Tibial nerve (tissue), 4 donors: Measurements from ENCODE around the gene NASP. TPM values are rescaled to one million over a fixed set of nuclear protein-coding genes. Genes with fewer than 3 reads are reported as not detected.

ENCODE experiments used
- DNase-seq, 2 donors: peaks; one replicate each; pipeline ENCODE4 v3.0.0-alpha.2; 2019; ENCODE audit warnings: low spot score in 2 of 2
- H3K27ac ChIP-seq, 4 donors: fragments of 200-600 bp; sonication (generic) in 3 of 4; one replicate each; pipeline ENCODE4 v1.5.1; 2017 to 2019; ENCODE audit warnings: mild to moderate bottlenecking in 1 of 4
- H3K27me3 ChIP-seq, 2 donors: fragments of 200-600 bp; sonication (generic) in 1 of 2; one replicate each; pipeline versions ENCODE4 v1.5.1 to v1.6.0; 2017 to 2019
- H3K36me3 ChIP-seq, 3 donors: fragments of 200-600 bp; sonication (generic); one replicate each; pipeline ENCODE4 v1.5.1; 2018 to 2019
- H3K4me1 ChIP-seq, 4 donors: fragments of 200-600 bp; sonication (generic) in 3 of 4; one replicate each; pipeline ENCODE4 v1.5.1; 2017 to 2019
- H3K4me3 ChIP-seq, 4 donors: fragments of 200-600 bp; sonication (generic) in 3 of 4; one replicate each; pipeline ENCODE4 v1.5.1; 2017 to 2019; ENCODE audit warnings: mild to moderate bottlenecking in 1 of 4, moderate library complexity in 1 of 4
- H3K9me3 ChIP-seq, 4 donors: fragments of 200-600 bp; sonication (generic) in 3 of 4; one replicate each; pipeline ENCODE4 v1.5.1; 2017 to 2019
- EP300 ChIP-seq, 2 donors: sonication (generic); formaldehyde crosslinking; IDR thresholded peaks; one replicate each; pipeline ENCODE4 v1.6.1; 2017; ENCODE audit warnings: antibody characterized with exemption in 2 of 2, mild to moderate bottlenecking in 1 of 2
- POLR2A ChIP-seq, 2 donors: fragments of 450-650 bp; IDR thresholded peaks; one replicate each; pipeline ENCODE4 v1.6.1; 2017; ENCODE audit warnings: antibody characterized with exemption in 2 of 2, mild to moderate bottlenecking in 2 of 2, moderate library complexity in 2 of 2
- WGBS, 2 donors: methylation state at CpG; one replicate each; pipeline ENCODE4 v1.1.5; 2018; 5-methylcytosine and 5-hydroxymethylcytosine counted together
- total RNA-seq, 4 donors: library from RNA; depleted of rRNA; stranded (reverse); fragments of >200 nt; gene quantifications; one replicate each; pipeline ENCODE4 v1.1.0, GENCODE V29; 2016
- TF ChIP-seq, protein P1 (sequence below), 5 experiments: fragments of 200-600 bp in 3 of 5; fragments of 450-650 bp in 2 of 5; sonication (generic) in 3 of 5; IDR thresholded peaks; one replicate each; pipeline ENCODE4 v1.5.1; 2016 to 2019; ENCODE audit warnings: antibody characterized with exemption in 5 of 5, mild to moderate bottlenecking in 3 of 5, moderate library complexity in 2 of 5

The NASP gene
- total RNA-seq, 4 donors from 2014 or later, result 71.2 to 105 (median 80.6) TPM

DNA sequence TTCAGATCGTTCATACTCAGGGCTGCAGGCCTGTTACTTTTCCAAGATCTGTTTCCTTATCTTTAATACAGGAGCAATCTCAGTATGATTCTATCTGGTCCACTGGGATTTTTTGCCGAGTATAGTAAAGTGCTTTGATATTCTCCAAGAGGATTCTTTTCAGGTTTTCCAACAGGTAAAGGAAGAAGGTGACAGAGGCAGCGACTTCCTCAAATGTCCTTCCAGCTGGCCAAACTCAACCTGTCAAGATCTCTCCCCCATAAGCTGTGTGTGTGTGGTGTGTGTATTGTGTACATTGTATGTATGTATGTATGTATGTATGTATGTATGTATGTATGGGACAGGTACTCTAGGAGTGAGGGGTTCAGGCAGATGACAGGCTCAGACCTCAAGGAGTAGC is 32.2 kb upstream of the NASP start:
- peaks cover 0 to 22% (median 0%) of the 10 kb centered on the region in 3 donors for H3K36me3 ChIP-seq
- 16 to 21% methylated on average over 3 of the region's 3 CpGs for WGBS, 2 donors

DNA sequence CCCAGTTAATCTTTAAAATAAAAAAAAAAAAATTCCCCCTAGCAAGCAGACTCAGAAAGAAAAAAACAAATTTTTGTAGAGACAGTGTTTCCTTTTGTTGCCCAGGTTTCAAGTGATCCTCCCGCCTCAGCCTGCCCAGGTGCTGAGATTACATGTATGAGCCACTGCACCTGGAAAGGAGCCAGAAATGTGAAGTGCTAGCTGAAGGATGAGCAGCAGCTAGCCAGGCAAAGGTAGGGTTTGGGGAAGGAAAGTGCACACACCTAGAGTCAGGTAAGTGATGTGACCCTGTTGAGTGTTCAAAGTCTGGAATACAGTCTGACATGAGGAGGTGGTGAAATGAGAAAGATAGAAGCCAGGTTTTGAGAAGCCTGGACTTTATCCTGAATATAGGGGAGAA is 31.5 kb upstream of the NASP start:
- DNase-seq, result no peak
- Histone ChIP-seq H3K4me3 (no peak overlapping the region), H3K36me3 (peaks cover 0 to 22% (median 0%) of the 10 kb centered on the region in 3 donors), H3K4me1 (peaks cover 0 to 20% (median 10%) of the 10 kb centered on the region in 4 donors), H3K27me3 (no peaks in the 10 kb centered on the region), H3K9me3 (no peaks in the 10 kb centered on the region), H3K27ac (peak overlapping the region in 1 of 4 donors; percentile 98)
- no peak for TF ChIP-seq EP300 (IDR thresholded peaks at IDR 0.05)
- TF ChIP-seq POLR2A (IDR thresholded peaks at IDR 0.05), result no peak
- TF ChIP-seq, protein P1, sequence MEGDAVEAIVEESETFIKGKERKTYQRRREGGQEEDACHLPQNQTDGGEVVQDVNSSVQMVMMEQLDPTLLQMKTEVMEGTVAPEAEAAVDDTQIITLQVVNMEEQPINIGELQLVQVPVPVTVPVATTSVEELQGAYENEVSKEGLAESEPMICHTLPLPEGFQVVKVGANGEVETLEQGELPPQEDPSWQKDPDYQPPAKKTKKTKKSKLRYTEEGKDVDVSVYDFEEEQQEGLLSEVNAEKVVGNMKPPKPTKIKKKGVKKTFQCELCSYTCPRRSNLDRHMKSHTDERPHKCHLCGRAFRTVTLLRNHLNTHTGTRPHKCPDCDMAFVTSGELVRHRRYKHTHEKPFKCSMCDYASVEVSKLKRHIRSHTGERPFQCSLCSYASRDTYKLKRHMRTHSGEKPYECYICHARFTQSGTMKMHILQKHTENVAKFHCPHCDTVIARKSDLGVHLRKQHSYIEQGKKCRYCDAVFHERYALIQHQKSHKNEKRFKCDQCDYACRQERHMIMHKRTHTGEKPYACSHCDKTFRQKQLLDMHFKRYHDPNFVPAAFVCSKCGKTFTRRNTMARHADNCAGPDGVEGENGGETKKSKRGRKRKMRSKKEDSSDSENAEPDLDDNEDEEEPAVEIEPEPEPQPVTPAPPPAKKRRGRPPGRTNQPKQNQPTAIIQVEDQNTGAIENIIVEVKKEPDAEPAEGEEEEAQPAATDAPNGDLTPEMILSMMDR (IDR thresholded peaks at IDR 0.05), result no peak
- 88 to 93% methylated on average over 1 of the region's 1 CpG for WGBS, 2 donors

More for the DNA sequence above, 32.2 kb upstream of the NASP start:
- peak overlapping the region; percentile 49 to 85 (median 60) for H3K4me3 ChIP-seq
- H3K27ac ChIP-seq, result peak overlapping the region in 3 of 4 donors; percentile 85 to 98 (median 94)
- DNase-seq, result no peak
- no peaks in the 10 kb centered on the region for H3K9me3 ChIP-seq
- no peak for TF ChIP-seq POLR2A (IDR thresholded peaks at IDR 0.05)
- TF ChIP-seq EP300 (IDR thresholded peaks at IDR 0.05), result no peak
- TF ChIP-seq, protein P1 (IDR thresholded peaks at IDR 0.05), result no peak
- no peaks in the 10 kb centered on the region for H3K27me3 ChIP-seq
- peaks cover 0 to 15% (median 9%) of the 10 kb centered on the region in 4 donors for H3K4me1 ChIP-seq

DNA sequence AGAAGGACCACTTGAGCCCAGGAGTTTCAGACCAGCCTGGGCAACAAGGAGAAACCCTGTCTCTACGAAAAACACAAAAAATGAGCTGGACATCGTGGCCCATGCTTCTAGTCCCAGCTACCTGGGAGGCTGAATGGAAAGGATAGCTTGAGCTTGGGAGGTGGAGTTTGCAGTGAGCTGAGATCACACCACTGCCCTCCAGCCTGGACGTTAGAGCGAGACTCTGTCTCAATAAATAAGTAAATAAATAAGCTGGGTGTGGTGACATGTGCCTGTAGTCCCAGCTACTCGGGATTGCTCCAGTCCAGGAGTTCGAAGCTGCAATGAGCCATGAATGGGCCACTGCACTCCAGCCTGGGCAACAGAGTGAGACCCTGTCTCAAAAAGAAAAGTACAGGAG is 29.6 kb upstream of the NASP start:
- H3K4me3 ChIP-seq, result no peak overlapping the region
- peaks cover 0 to 22% (median 0%) of the 10 kb centered on the region in 3 donors for H3K36me3 ChIP-seq
- TF ChIP-seq, protein P1 (IDR thresholded peaks at IDR 0.05), result no peak
- no peak for TF ChIP-seq POLR2A (IDR thresholded peaks at IDR 0.05)
- no peak for TF ChIP-seq EP300 (IDR thresholded peaks at IDR 0.05)
- no peaks in the 10 kb centered on the region for H3K27me3 ChIP-seq
- H3K4me1 ChIP-seq, result peaks cover 0 to 23% (median 10%) of the 10 kb centered on the region in 4 donors
- no peak overlapping the region for H3K27ac ChIP-seq
- 77 to 86% methylated on average over 6 of the region's 6 CpGs for WGBS, 2 donors
- DNase-seq, result no peak
- H3K9me3 ChIP-seq, result no peaks in the 10 kb centered on the region

DNA sequence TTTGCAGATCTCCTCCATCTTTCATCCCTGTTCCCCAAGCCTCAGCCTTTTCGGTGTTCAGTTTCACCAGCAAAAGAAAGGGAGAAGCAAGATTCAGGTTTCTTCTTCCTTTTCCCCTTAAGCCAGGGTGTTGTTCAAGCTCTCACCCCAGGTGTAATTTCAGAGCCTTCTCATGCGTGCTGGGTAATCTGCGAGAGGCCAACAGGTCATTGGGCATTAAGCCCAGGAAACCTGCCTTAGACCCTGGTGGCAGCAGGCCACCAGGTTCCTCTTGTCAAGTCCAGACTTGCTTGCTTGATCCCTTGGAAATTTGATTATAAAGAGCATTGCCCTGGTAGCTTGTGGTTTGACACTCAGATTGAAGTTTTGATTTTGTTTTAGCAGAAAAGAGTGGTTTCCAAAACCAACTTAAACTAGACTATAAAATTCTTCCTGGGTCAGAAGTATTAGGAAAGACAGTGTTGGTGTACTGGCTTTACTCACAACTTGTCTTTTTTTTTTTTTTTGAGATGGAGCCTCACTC is 26.4 kb upstream of the NASP start:
- Histone ChIP-seq H3K4me3 (no peak overlapping the region), H3K4me1 (peaks cover 0 to 12% (median under 1%) of the 10 kb centered on the region in 4 donors), H3K27ac (no peak overlapping the region), H3K36me3 (peaks cover 0 to 47% (median 0%) of the 10 kb centered on the region in 3 donors), H3K27me3 (no peaks in the 10 kb centered on the region), H3K9me3 (no peaks in the 10 kb centered on the region)
- DNase-seq, result no peak
- TF ChIP-seq EP300 (IDR thresholded peaks at IDR 0.05) (no peak), POLR2A (IDR thresholded peaks at IDR 0.05) (no peak)
- TF ChIP-seq, protein P1 (IDR thresholded peaks at IDR 0.05), result no peak
- WGBS, 2 donors, result 76 to 78% methylated on average over 3 of the region's 3 CpGs

DNA sequence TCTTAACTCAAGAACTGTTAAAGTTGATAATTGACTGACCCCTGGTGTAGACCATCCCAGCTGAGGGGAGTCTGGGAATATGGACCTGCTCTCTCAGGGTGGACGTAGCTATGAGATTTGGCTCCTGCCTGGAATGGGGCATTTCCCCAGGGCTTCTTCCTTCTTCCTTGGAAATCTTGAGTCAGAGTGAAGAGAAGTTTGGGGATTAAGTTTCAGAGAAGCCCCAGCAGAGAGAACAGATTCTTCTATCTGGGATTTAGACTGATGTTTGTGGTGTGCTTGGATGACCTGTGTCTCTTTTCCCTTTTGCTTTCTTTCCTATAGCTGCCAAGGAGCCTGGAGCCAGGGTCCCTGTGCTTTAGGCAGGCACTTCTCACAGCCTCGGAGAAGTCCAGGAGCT is 20.0 kb upstream of the NASP start:
- no peak overlapping the region for H3K4me3 ChIP-seq
- H3K4me1 ChIP-seq, result peaks cover 0 to 18% (median 0%) of the 10 kb centered on the region in 4 donors
- DNase-seq, result no peak
- peaks cover 0 to 70% (median 0%) of the 10 kb centered on the region in 3 donors for H3K36me3 ChIP-seq
- no peaks in the 10 kb centered on the region for H3K9me3 ChIP-seq
- 62 to 68% methylated on average over 2 of the region's 2 CpGs for WGBS, 2 donors
- peak overlapping the region in 1 of 4 donors; percentile 57 for H3K27ac ChIP-seq
- TF ChIP-seq, protein P1 (IDR thresholded peaks at IDR 0.05), result no peak
- TF ChIP-seq POLR2A (IDR thresholded peaks at IDR 0.05), result no peak
- no peak for TF ChIP-seq EP300 (IDR thresholded peaks at IDR 0.05)
- no peaks in the 10 kb centered on the region for H3K27me3 ChIP-seq
